ENCODE measurements around the gene SYT2. TPM values are rescaled to one million over a fixed set of nuclear protein-coding genes. Genes with fewer than 3 reads are reported as not detected.
A peak's percentile ranks its signal among the peaks of the same experiment; 100 is the strongest.

SYT2 gene
- total RNA-seq, 4 donors from 2014 or later = 0.23 to 0.59 TPM; not detected in 2

DNA sequence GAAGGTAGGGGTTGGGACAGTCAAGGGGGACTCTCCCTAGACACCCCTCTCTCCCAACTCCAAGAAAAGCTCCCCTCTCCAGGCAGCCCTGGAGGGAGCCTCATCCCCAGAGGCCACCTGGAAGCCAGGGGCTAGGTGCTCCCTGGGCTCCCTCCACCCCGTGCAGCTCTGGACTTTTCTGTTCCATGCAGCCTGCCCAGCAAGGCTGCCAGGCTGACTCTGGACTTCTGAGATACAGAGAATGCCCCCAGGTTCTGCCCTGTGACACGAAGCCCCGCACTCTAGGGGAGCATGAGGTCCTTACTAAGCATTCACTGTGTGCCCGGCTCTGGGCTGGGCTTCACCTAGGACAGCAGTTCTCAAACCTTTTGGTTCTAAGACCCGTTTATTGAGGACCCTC is 10.2 kb downstream of the SYT2 start:
- H3K4me1 ChIP-seq = no peaks in the 10 kb centered on the region
- no peak overlapping the region for H3K4me3 ChIP-seq
- TF ChIP-seq, protein P1, sequence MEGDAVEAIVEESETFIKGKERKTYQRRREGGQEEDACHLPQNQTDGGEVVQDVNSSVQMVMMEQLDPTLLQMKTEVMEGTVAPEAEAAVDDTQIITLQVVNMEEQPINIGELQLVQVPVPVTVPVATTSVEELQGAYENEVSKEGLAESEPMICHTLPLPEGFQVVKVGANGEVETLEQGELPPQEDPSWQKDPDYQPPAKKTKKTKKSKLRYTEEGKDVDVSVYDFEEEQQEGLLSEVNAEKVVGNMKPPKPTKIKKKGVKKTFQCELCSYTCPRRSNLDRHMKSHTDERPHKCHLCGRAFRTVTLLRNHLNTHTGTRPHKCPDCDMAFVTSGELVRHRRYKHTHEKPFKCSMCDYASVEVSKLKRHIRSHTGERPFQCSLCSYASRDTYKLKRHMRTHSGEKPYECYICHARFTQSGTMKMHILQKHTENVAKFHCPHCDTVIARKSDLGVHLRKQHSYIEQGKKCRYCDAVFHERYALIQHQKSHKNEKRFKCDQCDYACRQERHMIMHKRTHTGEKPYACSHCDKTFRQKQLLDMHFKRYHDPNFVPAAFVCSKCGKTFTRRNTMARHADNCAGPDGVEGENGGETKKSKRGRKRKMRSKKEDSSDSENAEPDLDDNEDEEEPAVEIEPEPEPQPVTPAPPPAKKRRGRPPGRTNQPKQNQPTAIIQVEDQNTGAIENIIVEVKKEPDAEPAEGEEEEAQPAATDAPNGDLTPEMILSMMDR (IDR thresholded peaks at IDR 0.05) = no peak
- no peak for TF ChIP-seq POLR2A (IDR thresholded peaks at IDR 0.05)
- TF ChIP-seq EP300 (IDR thresholded peaks at IDR 0.05) = no peak
- no peak for TF ChIP-seq POLR2AphosphoS5 (IDR thresholded peaks at IDR 0.05)
- H3K27me3 ChIP-seq = peaks cover 74% of the 10 kb centered on the region
- no peaks in the 10 kb centered on the region for H3K36me3 ChIP-seq
- ATAC-seq = no peak
- 55% methylated on average over 4 of the region's 5 CpGs; no CpG with 5 or more reads in 1 of the 2 donors for WGBS, 2 donors (ENCODE audit: low coverage in 1 of 2)
- no peak overlapping the region for H3K27ac ChIP-seq
- H3K9me3 ChIP-seq = no peaks in the 10 kb centered on the region

DNA sequence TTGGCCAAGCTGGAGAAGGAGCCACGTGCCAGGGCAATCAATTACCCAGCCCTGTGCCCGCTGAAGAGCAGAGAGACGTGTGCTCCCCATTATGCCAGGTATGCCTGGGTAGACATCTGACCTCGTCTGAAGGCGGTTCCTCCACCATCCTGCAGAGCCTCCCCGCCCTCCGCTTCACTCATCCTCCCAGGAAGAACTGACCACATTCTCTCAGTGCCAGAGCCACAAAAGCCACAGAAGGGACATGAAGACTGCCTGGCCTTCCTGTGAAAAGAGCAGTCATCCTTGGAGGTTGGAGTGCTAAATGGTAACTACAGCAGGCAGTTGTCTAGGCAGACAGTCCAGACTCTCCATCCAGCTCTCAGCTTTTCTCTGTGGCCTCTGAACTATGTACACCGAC is 12.0 kb downstream of the SYT2 start:
- Histone ChIP-seq H3K4me1 (no peaks in the 10 kb centered on the region), H3K9me3 (no peaks in the 10 kb centered on the region), H3K27me3 (peaks cover 74% of the 10 kb centered on the region), H3K27ac (no peak overlapping the region), H3K36me3 (no peaks in the 10 kb centered on the region), H3K4me3 (no peak overlapping the region)
- no peak for TF ChIP-seq POLR2AphosphoS5 (IDR thresholded peaks at IDR 0.05)
- TF ChIP-seq, protein P1 (IDR thresholded peaks at IDR 0.05) = no peak
- no peak for TF ChIP-seq EP300 (IDR thresholded peaks at IDR 0.05)
- no peak for TF ChIP-seq POLR2A (IDR thresholded peaks at IDR 0.05)
- 60 to 100% methylated on average over 1 of the region's 8 CpGs for WGBS, 2 donors (ENCODE audit: low coverage in 1 of 2)
- ATAC-seq = no peak

DNA sequence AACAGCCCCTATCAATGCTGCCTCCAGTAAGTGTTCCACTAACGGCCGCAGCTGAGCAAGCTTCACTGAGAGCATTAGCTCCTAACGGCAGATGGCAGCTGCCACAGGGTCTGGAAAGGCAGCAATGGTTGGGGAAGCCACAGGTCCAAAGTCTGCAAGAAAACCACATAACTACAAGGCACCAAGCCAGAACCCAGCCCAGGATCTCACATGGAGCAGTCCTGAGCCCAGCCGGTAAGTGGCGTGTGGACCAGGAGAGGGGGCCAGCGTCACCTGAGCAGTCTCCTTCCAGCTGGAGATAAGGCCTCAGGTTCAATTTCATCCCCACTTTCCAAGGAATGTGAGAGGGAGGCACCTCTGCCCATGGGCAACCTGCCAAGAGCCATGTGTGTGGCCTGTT is 13.2 kb downstream of the SYT2 start:
- TF ChIP-seq EP300 (IDR thresholded peaks at IDR 0.05) = no peak
- no peaks in the 10 kb centered on the region for H3K4me1 ChIP-seq
- H3K27me3 ChIP-seq = peaks cover 65% of the 10 kb centered on the region
- WGBS, 2 donors (ENCODE audit: low coverage in 1 of 2) = 40 to 72% methylated on average over 3 of the region's 6 CpGs
- no peak for ATAC-seq
- H3K9me3 ChIP-seq = no peaks in the 10 kb centered on the region
- no peak overlapping the region for H3K4me3 ChIP-seq
- no peaks in the 10 kb centered on the region for H3K36me3 ChIP-seq
- H3K27ac ChIP-seq = no peak overlapping the region

DNA sequence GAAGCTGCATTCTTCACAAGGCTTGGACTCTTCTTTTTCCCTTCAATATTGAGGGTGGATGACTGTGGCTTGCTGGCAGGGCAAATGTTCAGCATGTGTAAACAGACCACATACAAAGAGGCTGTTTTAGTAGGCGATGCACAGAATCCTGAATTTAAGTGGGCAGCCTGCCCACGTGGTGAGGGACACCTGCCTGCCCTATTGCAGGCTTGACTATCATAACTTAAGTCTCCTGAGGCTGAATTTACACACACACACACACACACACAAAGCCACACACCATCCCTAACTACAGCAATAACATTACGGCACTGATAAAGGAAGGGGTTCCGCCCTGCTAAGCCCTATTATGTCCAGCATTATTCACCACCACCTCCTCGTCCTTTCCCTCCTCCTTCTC is 15.9 kb downstream of the SYT2 start:
- H3K36me3 ChIP-seq = no peaks in the 10 kb centered on the region
- no peak overlapping the region for H3K4me3 ChIP-seq
- no peaks in the 10 kb centered on the region for H3K9me3 ChIP-seq
- TF ChIP-seq, protein P1 (IDR thresholded peaks at IDR 0.05) = no peak
- TF ChIP-seq POLR2A (IDR thresholded peaks at IDR 0.05) = no peak
- TF ChIP-seq POLR2AphosphoS5 (IDR thresholded peaks at IDR 0.05) = no peak
- no peak for TF ChIP-seq EP300 (IDR thresholded peaks at IDR 0.05)
- no peaks in the 10 kb centered on the region for H3K4me1 ChIP-seq
- ATAC-seq = no peak
- 43 to 58% methylated on average over 4 to 5 of the region's 5 CpGs for WGBS, 2 donors (ENCODE audit: low coverage in 1 of 2)
- H3K27ac ChIP-seq = no peak overlapping the region
- H3K27me3 ChIP-seq = peaks cover 82% of the 10 kb centered on the region

DNA sequence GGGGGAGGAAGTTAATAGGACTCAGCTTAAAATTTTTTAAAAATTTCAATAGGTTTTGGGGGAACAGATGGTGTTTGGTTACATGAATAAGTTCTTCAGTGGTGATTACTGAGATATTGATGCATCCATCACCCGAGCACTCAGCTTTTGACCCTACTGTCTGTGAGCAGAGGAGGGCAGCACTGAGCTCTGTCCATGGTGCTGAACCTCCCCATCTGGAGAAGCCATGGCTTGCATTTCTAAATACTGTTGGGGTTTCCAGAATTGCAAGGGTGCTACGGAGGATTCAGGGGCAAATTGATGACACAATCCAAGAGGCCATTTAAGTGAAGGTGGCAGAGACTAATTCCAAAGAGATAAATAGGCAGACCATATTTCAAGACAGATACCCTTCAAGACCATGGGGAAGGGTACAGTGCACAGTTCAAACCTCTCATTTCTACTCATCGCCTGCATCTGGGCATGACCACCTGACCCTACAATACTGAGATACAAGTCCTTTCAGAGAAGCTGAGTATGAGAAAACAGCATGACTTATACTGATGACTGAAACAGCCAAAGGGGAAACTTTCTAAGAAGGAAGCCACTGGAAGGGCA is 17.2 kb downstream of the SYT2 start:
- TF ChIP-seq POLR2AphosphoS5 (IDR thresholded peaks at IDR 0.05) = no peak
- TF ChIP-seq, protein P1 (IDR thresholded peaks at IDR 0.05) = peak in 3 of 4 experiments; percentile 26 to 45 (median 42)
- ATAC-seq = no peak
- no peaks in the 10 kb centered on the region for H3K4me1 ChIP-seq
- peaks cover 87% of the 10 kb centered on the region for H3K27me3 ChIP-seq
- no peaks in the 10 kb centered on the region for H3K36me3 ChIP-seq
- H3K4me3 ChIP-seq = no peak overlapping the region
- no peaks in the 10 kb centered on the region for H3K9me3 ChIP-seq
- whole genome bisulfite sequencing, 2 donors (ENCODE audit: low coverage in 1 of 2) = 0% methylated on average over 1 to 2 of the region's 3 CpGs
- H3K27ac ChIP-seq = no peak overlapping the region

All from gastroesophageal sphincter (tissue), 4 donors.